HG03139 (cell line): ENCODE measurements around the gene CASKIN2.
A peak's percentile ranks its signal among the peaks of the same experiment; 100 is the strongest.
"Not testable (repeated sequence)": the region's sequence is repeated elsewhere in the genome, so short reads cannot be mapped to it uniquely, and the experiment has no call there.

Source experiments
- ATAC-seq: cut with Tn5 transposase; IDR thresholded peaks from one replicate; pipeline ENCODE4 v1.9.1; 2021; ENCODE audit not compliant: unreplicated experiment

Gene CASKIN2

DNA sequence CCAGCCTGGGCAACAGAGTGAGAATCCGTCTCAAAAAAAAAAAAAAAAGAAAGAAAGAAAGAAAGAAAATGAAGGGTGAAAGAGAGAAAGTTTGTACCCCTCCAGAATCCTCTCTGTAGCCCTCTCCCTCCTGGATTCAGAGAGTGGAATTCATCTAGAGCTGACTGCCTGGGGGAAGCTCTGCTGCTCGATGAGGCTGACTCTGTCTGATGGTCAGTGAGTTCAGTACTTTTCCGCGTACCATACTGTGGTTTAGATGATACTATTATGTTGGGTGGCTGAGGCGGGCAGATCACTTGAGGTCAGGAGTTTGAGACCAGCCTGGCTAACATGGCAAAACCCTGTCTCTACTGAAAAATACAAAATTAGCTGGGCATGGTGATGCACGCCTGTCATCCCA lies 44.1 kb downstream of the CASKIN2 start:
- no peak for ATAC-seq

GRCh38 chr17:75468779-75469373 lies 46.5 kb downstream of the CASKIN2 start:
- ATAC-seq: no peak

- ATAC-seq: no peak
These were observed 47.0 kb downstream of the CASKIN2 start for GRCh38 chr17:75468291-75468754.

DNA sequence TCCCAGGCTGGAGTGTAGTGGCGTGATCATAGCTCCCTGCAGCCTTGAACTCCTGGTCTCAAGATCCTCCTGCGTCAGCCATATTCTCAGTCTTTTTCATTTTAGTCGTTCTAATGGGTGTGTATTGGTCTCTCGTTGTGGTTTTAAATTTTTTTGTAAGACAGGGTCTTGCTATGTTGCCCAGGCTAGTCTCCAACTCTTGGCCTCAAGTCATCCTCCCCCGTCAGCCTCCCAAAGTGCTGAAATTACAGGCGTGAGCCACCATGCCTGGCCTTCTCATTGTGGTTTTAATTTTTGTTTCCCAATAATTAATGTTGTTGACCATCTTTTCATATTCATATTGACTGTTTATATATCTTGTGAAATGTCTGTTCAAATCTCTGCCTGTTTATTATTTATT lies 50.3 kb downstream of the CASKIN2 start:
- ATAC-seq: no peak

DNA sequence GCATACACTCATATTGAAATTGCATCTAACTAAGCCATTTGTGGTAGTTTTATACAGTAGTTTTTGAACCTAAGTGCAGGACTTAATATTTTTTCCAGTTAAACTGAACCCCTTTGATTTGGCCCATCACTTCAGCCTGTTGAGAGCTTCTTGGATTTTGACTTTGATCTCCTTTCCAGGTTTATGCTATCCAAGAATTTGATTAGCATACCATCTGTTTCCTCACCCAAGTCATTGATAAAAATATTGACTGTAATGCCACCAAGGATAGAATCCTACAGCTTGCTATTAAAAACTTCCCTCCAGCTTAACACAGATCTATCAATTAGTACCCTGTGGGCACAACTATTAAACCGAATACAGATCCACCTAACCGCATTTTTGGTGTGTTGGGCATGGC lies 51.7 kb downstream of the CASKIN2 start:
- ATAC-seq: no peak

GRCh38 chr17:75460295-75460694 lies 55.0 kb downstream of the CASKIN2 start:
- no peak for ATAC-seq

DNA sequence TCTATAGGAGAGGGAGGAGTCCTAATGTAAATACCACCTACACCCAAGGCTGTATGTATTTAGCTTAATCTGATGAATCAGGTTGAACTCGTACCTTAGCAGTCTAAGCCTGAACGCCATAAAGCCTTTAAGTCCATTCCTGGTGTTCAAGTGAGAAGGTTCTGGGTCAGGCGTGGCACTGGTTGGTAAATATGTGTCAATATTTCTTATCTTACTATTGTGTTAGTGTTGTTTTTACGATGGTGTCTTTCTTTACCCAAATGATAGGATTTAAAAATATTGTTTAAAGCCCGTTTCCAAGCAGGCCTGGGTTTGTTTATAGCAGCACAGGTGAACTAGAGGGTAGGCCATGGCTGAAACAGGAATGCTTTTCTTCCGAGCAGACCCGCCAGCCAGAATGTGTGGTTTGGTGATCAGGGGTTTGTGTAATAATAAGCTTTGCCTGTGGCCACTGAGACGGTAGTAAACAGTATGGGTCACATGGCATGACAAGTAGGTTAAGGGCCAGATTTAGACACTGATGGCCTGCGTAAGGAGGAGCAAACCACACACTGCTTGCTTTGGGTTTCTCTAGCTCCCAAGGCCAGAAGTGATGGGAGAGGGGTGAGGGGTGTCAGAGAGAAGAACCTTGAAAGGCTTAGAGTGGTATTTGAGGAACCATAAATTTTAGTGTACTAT lies 55.6 kb downstream of the CASKIN2 start:
- no peak for ATAC-seq

DNA sequence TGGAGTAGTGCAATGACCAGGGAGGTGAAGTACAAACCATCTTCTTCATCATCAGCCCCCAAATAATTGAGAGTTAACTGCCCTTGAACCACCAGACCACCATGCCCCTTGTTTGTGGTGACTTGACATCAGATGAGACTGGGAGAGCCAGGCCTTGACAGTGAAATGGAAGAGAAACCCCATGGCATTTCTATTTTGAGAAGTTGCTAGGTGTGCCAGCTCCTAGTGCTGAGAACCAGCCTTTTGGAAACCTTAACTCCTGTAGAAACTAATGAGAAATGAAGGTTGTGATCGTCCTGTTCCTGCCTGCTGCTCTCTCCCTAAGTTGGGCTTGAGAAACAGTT lies 56.1 kb downstream of the CASKIN2 start:
- ATAC-seq: no peak

DNA sequence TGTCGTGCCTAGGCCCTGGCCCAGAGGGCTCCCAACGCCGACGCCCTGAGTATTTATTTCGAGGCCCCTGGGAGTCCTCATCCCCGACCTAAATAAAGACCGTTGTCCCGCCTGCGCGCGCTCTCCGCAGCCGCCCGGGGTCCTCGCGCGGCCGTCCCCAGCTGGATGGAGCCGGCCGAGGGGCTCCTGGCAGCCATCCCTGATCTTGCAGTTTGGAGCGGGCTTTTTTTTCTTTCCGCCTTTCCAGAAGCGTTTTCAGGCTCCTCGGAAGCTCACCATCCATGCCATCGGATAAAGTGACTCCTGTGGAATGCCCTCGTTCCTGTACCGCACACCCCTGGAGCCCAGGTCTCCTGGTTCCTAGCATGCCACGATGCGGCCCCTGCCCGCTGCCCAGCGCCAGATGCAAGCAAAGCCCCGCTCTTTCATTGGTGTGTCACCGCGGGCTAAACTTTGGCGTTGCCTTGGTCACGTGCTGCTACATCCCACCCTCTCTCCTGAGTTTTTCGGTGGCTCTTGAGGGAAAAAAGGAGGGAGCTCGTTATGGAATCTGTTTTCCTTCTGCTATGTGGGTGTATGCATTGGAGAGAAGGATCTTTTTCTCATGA lies 58.2 kb downstream of the CASKIN2 start:
- no peak for ATAC-seq

GRCh38 chr17:75456417-75457046 lies 58.8 kb downstream of the CASKIN2 start, which contains the start of gene TMEM94:
TMEM94 (plus strand) TSS chr17:75456635; CDS start chr17:75471906, 15,271 bp downstream.
- peak; percentile 92 for ATAC-seq

GRCh38 chr17:75456039-75456416 lies 59.3 kb downstream of the CASKIN2 start:
- no peak for ATAC-seq

GRCh38 chr17:75454672-75455071 lies 60.7 kb downstream of the CASKIN2 start:
- ATAC-seq: not testable (repeated sequence)

DNA sequence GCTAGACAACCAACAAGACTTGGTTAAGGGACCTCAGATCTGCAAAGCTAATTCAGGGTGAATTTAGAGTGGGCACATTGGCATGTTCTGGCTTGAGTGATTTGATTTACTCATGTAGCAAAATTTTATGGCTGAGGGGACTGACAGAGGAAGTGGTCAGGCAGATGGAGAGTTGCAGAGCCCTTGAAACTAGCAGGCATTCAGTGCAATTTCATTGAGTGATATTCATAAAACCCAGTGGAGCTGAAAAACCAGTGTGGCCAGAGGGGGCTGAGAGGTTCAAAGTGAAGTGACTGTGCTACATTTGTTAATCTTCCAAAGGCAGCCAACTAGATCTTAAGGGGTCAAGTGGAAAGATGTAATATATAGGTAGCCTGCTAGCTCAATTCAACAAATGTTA lies 61.1 kb downstream of the CASKIN2 start:
- no peak for ATAC-seq

DNA sequence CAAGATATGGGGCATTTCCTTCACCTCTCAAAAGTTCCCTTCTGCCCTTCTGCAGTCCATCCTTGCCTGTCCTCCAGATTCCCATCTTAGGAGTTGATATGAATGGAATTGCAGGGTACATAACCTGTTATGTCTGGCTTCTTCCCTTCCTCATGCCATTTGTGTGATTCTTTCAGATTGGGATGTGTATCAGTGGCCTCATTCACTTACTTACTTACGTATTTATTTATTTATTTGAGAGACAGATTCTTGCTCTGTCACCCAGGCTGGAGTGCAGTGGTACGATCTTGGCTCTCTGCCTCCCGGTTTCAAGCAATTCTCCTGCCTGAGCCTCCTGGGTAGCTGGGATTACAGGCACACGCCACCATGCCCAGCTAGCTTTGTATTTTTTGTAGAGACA lies 65.1 kb downstream of the CASKIN2 start:
- ATAC-seq: no peak
